ENCODE results near the gene RNF167. TPM values are rescaled to one million over a fixed set of nuclear protein-coding genes. Genes with fewer than 3 reads are reported as not detected.

RNF167 gene
- polyA plus RNA-seq, 1 donor from 2014 or later: 64.1 TPM

DNA sequence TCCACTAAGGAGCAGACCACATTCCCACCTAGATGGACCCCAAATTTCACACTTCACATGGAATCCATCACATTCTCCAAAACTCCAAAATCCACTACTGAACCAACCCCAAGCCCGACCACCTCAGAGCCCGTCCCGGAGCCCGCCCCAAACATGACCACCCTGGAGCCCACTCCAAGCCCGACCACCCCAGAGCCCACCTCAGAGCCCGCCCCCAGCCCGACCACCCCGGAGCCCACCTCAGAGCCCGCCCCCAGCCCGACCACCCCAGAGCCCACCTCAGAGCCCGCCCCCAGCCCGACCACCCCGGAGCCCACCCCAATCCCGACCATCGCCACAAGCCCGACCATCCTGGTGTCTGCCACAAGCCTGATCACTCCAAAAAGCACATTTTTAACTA is 6.4 kb upstream of the RNF167 start:
- TF ChIP-seq, protein P1, sequence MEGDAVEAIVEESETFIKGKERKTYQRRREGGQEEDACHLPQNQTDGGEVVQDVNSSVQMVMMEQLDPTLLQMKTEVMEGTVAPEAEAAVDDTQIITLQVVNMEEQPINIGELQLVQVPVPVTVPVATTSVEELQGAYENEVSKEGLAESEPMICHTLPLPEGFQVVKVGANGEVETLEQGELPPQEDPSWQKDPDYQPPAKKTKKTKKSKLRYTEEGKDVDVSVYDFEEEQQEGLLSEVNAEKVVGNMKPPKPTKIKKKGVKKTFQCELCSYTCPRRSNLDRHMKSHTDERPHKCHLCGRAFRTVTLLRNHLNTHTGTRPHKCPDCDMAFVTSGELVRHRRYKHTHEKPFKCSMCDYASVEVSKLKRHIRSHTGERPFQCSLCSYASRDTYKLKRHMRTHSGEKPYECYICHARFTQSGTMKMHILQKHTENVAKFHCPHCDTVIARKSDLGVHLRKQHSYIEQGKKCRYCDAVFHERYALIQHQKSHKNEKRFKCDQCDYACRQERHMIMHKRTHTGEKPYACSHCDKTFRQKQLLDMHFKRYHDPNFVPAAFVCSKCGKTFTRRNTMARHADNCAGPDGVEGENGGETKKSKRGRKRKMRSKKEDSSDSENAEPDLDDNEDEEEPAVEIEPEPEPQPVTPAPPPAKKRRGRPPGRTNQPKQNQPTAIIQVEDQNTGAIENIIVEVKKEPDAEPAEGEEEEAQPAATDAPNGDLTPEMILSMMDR (IDR thresholded peaks at IDR 0.05; ENCODE audit: poor library complexity, severe bottlenecking): no peak
- no peak for TF ChIP-seq EZH2 (IDR thresholded peaks at IDR 0.05; ENCODE audit: borderline replicate concordance, insufficient read depth, low read length, poor library complexity, severe bottlenecking)
- TF ChIP-seq MXI1 (conservative IDR thresholded peaks at IDR 0.05; ENCODE audit: poor library complexity, severe bottlenecking): no peak
- TF ChIP-seq, protein P2, sequence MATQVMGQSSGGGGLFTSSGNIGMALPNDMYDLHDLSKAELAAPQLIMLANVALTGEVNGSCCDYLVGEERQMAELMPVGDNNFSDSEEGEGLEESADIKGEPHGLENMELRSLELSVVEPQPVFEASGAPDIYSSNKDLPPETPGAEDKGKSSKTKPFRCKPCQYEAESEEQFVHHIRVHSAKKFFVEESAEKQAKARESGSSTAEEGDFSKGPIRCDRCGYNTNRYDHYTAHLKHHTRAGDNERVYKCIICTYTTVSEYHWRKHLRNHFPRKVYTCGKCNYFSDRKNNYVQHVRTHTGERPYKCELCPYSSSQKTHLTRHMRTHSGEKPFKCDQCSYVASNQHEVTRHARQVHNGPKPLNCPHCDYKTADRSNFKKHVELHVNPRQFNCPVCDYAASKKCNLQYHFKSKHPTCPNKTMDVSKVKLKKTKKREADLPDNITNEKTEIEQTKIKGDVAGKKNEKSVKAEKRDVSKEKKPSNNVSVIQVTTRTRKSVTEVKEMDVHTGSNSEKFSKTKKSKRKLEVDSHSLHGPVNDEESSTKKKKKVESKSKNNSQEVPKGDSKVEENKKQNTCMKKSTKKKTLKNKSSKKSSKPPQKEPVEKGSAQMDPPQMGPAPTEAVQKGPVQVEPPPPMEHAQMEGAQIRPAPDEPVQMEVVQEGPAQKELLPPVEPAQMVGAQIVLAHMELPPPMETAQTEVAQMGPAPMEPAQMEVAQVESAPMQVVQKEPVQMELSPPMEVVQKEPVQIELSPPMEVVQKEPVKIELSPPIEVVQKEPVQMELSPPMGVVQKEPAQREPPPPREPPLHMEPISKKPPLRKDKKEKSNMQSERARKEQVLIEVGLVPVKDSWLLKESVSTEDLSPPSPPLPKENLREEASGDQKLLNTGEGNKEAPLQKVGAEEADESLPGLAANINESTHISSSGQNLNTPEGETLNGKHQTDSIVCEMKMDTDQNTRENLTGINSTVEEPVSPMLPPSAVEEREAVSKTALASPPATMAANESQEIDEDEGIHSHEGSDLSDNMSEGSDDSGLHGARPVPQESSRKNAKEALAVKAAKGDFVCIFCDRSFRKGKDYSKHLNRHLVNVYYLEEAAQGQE (IDR thresholded peaks at IDR 0.05; ENCODE audit: borderline replicate concordance): no peak
- no peak for TF ChIP-seq RAD21 (conservative IDR thresholded peaks at IDR 0.05)
- no peak for TF ChIP-seq SMC3 (conservative IDR thresholded peaks at IDR 0.05; ENCODE audit: poor library complexity)
- TF ChIP-seq POLR2AphosphoS5 (IDR thresholded peaks at IDR 0.05): no peak
- TF ChIP-seq TAF1 (IDR thresholded peaks at IDR 0.05; ENCODE audit: low read depth): no peak
- TF ChIP-seq EP300 (conservative IDR thresholded peaks at IDR 0.05; ENCODE audit: poor library complexity, severe bottlenecking): no peak
- Histone ChIP-seq H3K27ac (ENCODE audit: low read length) (no peak overlapping the region), H3K4me2 (ENCODE audit: low read length) (no peak overlapping the region), H2AFZ (ENCODE audit: low read depth, low read length) (no peak overlapping the region), H3K79me2 (replicated peaks; ENCODE audit: insufficient read depth, low read length) (peaks cover 3% of the 10 kb centered on the region), H4K20me1 (ENCODE audit: insufficient read depth) (no peaks in the 10 kb centered on the region), H3K4me3 (ENCODE audit: low read length) (no peak overlapping the region), H3K27me3 (ENCODE audit: insufficient read depth, low read depth, low read length) (no peaks in the 10 kb centered on the region), H3K9ac (ENCODE audit: low read length) (no peak overlapping the region), H3K9me2 (ENCODE audit: insufficient read depth, low read length) (no peaks in the 10 kb centered on the region), H3K36me3 (ENCODE audit: insufficient read depth, low read length) (no peaks in the 10 kb centered on the region), H3F3A (ENCODE audit: insufficient read depth, low read length, poor library complexity, severe bottlenecking) (no peaks in the 10 kb centered on the region), H3K9me3 (ENCODE audit: low read length) (no peaks in the 10 kb centered on the region)

DNA sequence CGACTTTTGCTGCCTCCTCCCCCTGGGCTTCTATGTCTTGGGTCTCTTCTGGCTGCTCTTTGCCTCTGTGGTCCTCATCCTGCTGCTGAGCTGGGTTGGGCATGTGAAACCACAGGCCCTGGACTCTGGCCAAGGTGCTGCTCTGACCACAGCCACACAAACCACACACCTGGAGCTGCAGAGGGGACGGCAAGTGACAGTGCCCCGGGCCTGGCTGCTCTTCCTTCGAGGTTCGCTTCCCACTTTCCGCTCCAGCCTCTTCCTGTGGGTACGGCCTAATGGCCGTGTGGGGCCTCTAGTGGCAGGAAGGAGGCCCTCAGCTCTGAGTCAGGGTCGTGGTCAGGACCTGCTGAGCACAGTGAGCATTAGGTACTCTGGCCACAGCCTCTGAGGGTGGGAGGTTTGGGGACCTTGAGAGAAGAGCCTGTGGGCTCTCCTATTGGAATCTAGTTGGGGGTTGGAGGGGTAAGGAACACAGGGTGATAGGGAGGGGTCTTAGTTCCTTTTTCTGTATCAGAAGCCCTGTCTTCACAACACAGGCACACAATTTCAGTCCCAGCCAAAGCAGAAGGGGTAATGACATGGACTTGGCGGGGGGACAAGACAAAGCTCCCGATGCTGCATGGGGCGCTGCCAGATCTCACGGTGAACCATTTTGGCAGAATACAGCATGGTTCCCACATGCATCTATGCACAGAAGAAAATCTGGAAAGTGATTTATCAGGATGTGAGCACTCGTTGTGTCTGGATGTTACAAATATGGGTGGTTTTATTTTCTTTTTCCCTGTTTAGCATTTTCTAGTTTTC is 5.7 kb upstream of the RNF167 start:
- Histone ChIP-seq H3F3A (ENCODE audit: insufficient read depth, low read length, poor library complexity, severe bottlenecking) (no peaks in the 10 kb centered on the region), H3K36me3 (ENCODE audit: insufficient read depth, low read length) (no peaks in the 10 kb centered on the region), H2AFZ (ENCODE audit: low read depth, low read length) (no peak overlapping the region), H3K9ac (ENCODE audit: low read length) (no peak overlapping the region), H3K9me3 (ENCODE audit: low read length) (no peaks in the 10 kb centered on the region), H3K4me3 (ENCODE audit: low read length) (no peak overlapping the region), H3K27me3 (ENCODE audit: insufficient read depth, low read depth, low read length) (no peaks in the 10 kb centered on the region), H3K4me2 (ENCODE audit: low read length) (no peak overlapping the region), H4K20me1 (ENCODE audit: insufficient read depth) (no peaks in the 10 kb centered on the region), H3K79me2 (replicated peaks; ENCODE audit: insufficient read depth, low read length) (peaks cover 10% of the 10 kb centered on the region), H3K9me2 (ENCODE audit: insufficient read depth, low read length) (no peaks in the 10 kb centered on the region), H3K27ac (ENCODE audit: low read length) (no peak overlapping the region)
- TF ChIP-seq EP300 (conservative IDR thresholded peaks at IDR 0.05; ENCODE audit: poor library complexity, severe bottlenecking) (no peak), RAD21 (conservative IDR thresholded peaks at IDR 0.05) (no peak), TAF1 (IDR thresholded peaks at IDR 0.05; ENCODE audit: low read depth) (no peak), EZH2 (IDR thresholded peaks at IDR 0.05; ENCODE audit: borderline replicate concordance, insufficient read depth, low read length, poor library complexity, severe bottlenecking) (no peak), POLR2AphosphoS5 (IDR thresholded peaks at IDR 0.05) (no peak), MXI1 (conservative IDR thresholded peaks at IDR 0.05; ENCODE audit: poor library complexity, severe bottlenecking) (no peak), SMC3 (conservative IDR thresholded peaks at IDR 0.05; ENCODE audit: poor library complexity) (no peak)
- TF ChIP-seq, protein P2 (IDR thresholded peaks at IDR 0.05; ENCODE audit: borderline replicate concordance): no peak
- TF ChIP-seq, protein P1 (IDR thresholded peaks at IDR 0.05; ENCODE audit: poor library complexity, severe bottlenecking): no peak
